ENCODE data around the gene MAP4K5.

MAP4K5 gene

GRCh38 chr14:50475460-50475859, 56.9 kb downstream of the MAP4K5 start:
- DNase-seq: no peak

- DNase-seq: no peak
Measured at GRCh38 chr14:50471838-50472465, 60.4 kb downstream of the MAP4K5 start.

DNA sequence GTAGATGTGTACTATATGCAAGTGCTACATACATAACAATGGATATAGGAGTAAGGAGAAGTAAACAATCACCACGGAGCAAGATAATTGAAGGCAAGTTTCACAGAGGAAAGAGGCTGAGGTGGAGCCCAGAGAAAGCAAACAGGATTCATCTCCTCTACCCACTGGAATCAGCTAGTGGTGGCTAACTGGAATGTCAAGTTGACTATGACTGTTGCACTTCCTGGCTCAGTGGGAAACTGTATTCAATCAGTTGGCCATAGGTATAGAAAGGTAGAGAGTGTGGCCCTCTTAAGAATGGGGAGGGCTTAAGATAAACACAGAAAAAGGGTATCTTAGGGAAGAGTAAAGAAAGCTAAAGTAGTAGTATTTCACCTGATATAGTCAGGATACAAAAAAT, 62.4 kb downstream of the MAP4K5 start:
- DNase-seq: no peak

DNA sequence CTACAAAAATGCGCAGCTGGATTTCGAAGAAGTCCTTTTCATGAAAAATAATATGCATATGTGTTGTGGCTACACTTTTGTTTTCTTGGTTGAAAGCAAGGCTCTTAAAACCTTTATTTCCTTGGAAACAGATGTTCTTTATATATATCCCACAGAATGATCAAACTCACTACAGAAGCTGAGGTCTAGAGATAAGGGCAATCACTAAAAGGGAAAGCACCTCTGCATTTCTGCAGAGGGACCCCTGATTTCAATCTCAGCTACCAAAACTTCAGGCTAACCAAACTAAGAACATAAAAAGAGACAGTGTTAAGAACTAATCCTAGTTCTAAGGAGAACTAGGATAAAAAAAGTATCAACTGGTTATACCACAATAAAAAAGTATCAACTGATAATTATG, 70.3 kb downstream of the MAP4K5 start:
- DNase-seq: peak; percentile 40

GRCh38 chr14:50453869-50454268, 78.5 kb downstream of the MAP4K5 start:
- no peak for DNase-seq

GRCh38 chr14:50452979-50453705, 79.2 kb downstream of the MAP4K5 start:
- peak; percentile 7 for DNase-seq

DNA sequence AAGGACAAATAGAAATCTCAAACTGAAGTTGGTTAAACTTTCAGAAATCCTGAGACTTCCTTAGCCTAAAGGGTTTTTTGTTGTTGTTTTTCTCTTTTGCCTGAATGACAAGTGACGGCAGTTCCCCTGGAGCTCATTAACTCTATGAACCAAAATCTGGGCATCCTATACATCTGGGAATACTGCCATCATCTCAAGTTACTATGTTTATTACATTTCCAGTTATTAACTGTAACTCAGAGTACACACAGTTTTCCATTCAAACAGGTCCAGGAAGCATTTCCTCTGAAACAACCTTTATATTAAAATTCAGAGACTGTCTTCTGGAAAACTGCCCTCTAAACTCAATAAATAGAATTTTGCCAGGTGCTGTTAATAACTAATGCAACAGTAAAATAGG, 80.1 kb downstream of the MAP4K5 start:
- DNase-seq: no peak

- DNase-seq: no peak
Measured at GRCh38 chr14:50451854-50452253, 80.5 kb downstream of the MAP4K5 start.

- no peak for DNase-seq
Measured at GRCh38 chr14:50447461-50447860, 84.9 kb downstream of the MAP4K5 start.

DNA sequence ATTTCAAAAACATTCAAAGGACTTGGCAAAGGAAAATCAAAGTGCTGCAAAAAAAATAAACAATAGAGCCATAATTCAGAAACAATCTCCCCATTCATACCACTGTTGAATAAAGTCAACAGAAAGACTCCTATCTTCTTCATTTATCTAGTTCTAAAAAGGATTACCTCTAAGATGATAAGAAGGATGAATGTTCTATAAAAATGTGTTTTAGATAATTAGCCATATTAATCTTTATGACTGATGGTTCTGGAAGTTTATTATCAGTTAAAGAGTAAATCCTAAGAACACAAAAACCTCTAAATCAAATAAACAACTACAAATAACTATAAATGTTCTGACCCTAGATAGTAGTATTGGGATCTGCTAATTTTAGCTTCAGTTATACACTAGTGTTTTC, 97.8 kb downstream of the MAP4K5 start:
- no peak for DNase-seq

DNA sequence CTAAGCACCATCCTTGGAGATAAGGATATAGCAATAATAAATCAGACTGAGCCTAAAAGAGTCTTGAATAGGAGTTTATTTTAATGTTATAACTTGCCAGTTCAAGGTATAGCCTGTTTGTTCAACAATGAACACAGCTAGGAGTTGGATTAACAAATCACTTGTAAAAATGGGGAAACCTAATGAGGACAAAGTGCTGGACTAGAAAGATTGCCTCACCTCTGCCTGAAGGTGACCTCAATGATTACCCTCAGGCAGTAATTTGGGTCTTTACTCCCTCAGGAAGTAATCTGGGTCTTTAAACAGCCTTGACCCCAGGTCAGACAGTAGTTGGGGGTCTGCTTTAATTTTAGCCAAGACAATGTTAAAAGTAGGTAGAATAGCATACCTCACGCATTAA, 100.2 kb downstream of the MAP4K5 start:
- DNase-seq: no peak

- DNase-seq: peak; percentile 58
Measured at GRCh38 chr14:50425816-50426215, 106.6 kb downstream of the MAP4K5 start.

- no peak for DNase-seq
Measured at GRCh38 chr14:50425105-50425504, 107.3 kb downstream of the MAP4K5 start.

DNA sequence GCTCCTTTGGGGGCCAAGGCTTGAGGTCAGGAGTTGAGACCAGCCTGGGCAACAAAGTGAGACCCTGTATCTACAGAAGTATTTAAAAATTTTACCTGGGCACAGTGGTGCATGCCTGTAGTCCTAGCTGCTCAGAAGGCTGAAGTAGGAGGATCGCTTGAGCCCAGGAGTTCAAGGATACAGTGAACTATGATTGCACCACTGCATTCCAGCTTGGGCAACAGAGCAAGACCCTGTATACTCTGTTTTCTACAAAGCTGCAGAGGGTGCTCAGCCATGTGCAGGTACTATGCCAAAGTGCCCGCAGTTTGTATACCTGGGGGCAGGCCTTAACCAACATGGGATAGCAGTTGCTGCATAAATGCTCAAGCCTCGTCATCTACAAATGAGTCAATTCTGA, 108.8 kb downstream of the MAP4K5 start:
- DNase-seq: no peak

GRCh38 chr14:50421499-50421898, 110.9 kb downstream of the MAP4K5 start:
- DNase-seq: no peak

DNA sequence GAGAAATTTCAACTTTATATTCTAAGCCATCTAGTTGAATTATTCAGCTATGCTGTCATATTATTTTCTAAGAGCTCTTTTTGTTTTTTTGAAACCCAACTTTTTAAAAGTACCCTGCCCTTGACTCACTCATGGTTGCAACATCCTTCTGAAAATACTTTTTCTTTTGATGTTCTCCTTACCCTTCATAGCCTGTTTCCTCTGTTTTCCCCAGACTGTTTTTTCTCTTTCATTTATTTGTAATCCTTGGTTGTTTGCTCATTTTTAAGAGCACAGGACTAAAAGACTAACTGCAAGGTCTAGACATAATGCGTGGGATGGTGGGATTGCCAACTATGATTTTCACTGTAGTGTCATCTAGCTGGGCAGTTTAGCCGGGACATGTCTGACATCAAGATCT, 114.5 kb downstream of the MAP4K5 start:
- DNase-seq: no peak

GRCh38 chr14:50410921-50411320, 121.4 kb downstream of the MAP4K5 start:
- no peak for DNase-seq

GRCh38 chr14:50410071-50410470, 122.3 kb downstream of the MAP4K5 start:
- DNase-seq: no peak

GRCh38 chr14:50407111-50407812, 125.1 kb downstream of the MAP4K5 start:
- DNase-seq: no peak

DNA sequence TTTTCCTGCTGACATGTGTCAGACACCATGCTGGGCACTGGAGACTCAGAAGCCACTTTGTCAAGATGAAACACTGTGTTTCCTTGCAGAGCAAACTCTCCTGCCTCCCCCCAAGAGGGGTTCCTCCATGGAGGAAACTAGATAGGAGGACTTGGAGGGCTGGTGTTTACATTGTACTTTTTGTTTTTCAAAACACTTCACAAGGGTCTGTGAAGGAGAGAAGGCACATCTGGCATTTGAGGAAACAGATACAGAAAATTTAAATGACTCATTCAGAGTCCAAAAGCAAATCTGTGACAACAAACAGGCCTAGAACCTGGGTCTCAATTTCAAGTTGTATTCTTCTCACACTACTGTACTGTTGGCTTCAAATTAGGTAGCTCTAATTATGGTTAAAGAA, 128.9 kb downstream of the MAP4K5 start:
- DNase-seq: peak; percentile 60

- DNase-seq: no peak
Measured at GRCh38 chr14:50402965-50403364, 129.4 kb downstream of the MAP4K5 start.

DNA sequence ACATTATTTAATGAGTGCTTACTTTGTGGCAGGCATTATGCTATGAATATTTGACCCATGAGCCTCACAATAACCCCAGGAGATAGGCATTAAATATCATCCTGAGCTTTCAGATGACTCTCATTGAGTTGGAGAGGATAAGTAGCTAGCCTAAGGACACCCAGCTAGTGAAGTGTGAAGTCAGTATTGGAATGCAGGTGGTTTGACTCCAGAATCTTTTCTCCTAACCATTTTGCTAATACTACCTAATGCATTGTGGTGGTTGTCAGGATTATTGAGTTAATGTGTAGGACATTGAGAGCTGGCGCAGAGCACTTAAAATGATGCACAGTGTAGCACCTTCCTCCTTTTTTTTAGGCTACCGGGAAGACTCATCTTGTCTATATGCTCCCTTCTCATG, 131.9 kb downstream of the MAP4K5 start:
- no peak for DNase-seq

GRCh38 chr14:50399251-50400032, 132.9 kb downstream of the MAP4K5 start:
- peak; percentile 59 for DNase-seq

All from hematopoietic multipotent progenitor cell treated with erythropoietin and hydrocortisone succinate and interleukin-3 and kit ligand, for 4 days (in vitro differentiated cells).